Astrocyte of the spinal cord (primary cell): ENCODE results near the gene ARRDC1.

Experiments
- DNase-seq: peaks from one replicate; pipeline ENCODE4 v3.0.0; 2011; ENCODE audit warnings: low read depth, low spot score
- H3K4me3 ChIP-seq: 2 replicates; pipeline ENCODE4 v1.5.1; 2011; ENCODE audit warnings: low read depth, mild to moderate bottlenecking, low read length, moderate library complexity
- CTCF ChIP-seq: IDR thresholded peaks from 2 replicates; pipeline ENCODE4 v1.5.1; 2012; ENCODE audit warnings: low read depth, mild to moderate bottlenecking, low read length, inconsistent platforms
- in situ Hi-C: cut with HindIII; loops from 2 replicates; pipeline ENCODE4 v1.10.0; 2017; ENCODE audit warnings: low sequenced_read_pairs

The ARRDC1 gene

GRCh38 chr9:137639303-137640051 is 34.0 kb downstream of the ARRDC1 start:
- no peak overlapping the region for H3K4me3 ChIP-seq
- in situ Hi-C loops = no loop called here
- TF ChIP-seq CTCF = no peak
- no peak for DNase-seq

DNA sequence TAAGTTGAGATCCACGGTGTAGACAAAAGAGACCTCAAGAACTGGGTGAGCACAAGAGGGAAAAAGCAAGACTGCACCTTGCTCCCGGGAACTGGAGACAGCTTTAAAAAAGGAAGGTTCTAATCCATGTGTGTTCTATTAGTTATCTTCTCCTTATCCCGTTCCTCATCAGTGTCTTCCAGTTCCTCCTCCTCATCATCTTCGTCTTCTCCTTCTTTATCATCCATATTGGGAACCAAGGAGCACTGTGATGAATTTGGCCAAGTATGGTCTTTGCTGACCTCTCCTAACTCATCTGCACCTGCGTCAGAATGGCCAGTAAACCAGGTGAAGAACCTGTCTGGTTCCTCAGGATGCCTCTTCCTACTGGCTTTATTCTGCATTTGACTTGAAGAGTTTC is 35.4 kb downstream of the ARRDC1 start:
- no peak for TF ChIP-seq CTCF
- in situ Hi-C loops = no loop called here
- no peak overlapping the region for H3K4me3 ChIP-seq
- DNase-seq = no peak

- DNase-seq = no peak
- in situ Hi-C loops = no loop called here
- TF ChIP-seq CTCF = no peak
- H3K4me3 ChIP-seq = no peak overlapping the region
Observed at GRCh38 chr9:137642118-137642601, 36.7 kb downstream of the ARRDC1 start.

DNA sequence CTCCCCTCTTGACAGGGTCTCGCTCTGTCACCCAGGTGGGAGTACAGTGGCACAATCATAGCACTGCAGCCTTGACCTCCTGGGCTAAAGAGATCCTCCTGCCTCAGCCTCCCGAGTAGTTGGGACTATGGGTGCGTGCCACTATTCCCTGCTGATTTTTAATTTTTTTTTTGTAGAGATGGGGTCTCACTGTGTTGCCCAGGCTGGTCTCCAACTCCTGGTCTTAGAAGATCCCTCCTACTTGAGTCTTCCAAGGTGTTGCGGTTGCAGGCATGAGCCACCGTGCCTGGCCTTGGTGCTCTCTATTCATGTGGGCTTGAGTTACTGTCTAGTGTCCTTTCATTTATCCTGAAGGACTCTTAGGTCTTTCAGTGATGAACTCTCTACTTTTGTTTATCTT is 37.4 kb downstream of the ARRDC1 start:
- no peak for TF ChIP-seq CTCF
- in situ Hi-C loops = no loop called here
- DNase-seq = no peak
- H3K4me3 ChIP-seq = no peak overlapping the region

- no peak for DNase-seq
- in situ Hi-C loops = no loop called here
- no peak for TF ChIP-seq CTCF
- no peak overlapping the region for H3K4me3 ChIP-seq
Observed at GRCh38 chr9:137643921-137644320, 38.4 kb downstream of the ARRDC1 start.

DNA sequence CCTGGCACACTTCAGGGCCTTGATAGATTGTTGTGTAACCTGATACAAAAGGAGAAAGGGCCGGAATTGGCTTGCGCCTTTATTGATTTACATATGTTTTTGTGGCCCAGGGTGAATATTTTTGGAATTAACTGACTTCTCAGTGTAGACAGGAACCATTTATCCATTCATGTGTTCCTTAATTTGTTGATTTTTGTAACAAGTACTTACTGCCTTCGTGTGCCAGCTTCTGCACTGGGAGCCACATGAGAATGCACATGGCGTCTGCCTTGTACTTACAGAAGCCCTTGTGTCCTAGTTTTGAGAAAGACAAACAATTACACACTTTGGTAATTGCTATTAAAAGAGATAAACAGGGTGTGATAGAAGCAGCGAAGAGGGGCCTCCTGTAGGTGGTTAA is 39.7 kb downstream of the ARRDC1 start:
- no peak for TF ChIP-seq CTCF
- H3K4me3 ChIP-seq = no peak overlapping the region
- in situ Hi-C loops = no loop called here
- no peak for DNase-seq
